ENCODE data around the gene ARHGAP15.

The ARHGAP15 gene

GRCh38 chr2:143263066-143263625 is 133.9 kb downstream of the ARHGAP15 start:
- DNase-seq (ENCODE audit: low spot score), result no peak

- peak; percentile 72 for DNase-seq (ENCODE audit: low spot score)
Observed at GRCh38 chr2:143264851-143265250, 135.6 kb downstream of the ARHGAP15 start.

GRCh38 chr2:143279672-143280071 is 150.5 kb downstream of the ARHGAP15 start:
- no peak for DNase-seq (ENCODE audit: low spot score)

- DNase-seq (ENCODE audit: low spot score), result no peak
Observed at GRCh38 chr2:143280097-143280757, 151.0 kb downstream of the ARHGAP15 start.

GRCh38 chr2:143282684-143283083 is 153.5 kb downstream of the ARHGAP15 start:
- no peak for DNase-seq (ENCODE audit: low spot score)

- DNase-seq (ENCODE audit: low spot score), result peak; percentile 14
Observed at GRCh38 chr2:143284087-143284675, 155.0 kb downstream of the ARHGAP15 start.

GRCh38 chr2:143289025-143289424 is 159.8 kb downstream of the ARHGAP15 start:
- DNase-seq (ENCODE audit: low spot score), result no peak

GRCh38 chr2:143290221-143290620 is 161.0 kb downstream of the ARHGAP15 start:
- DNase-seq (ENCODE audit: low spot score), result no peak

GRCh38 chr2:143294068-143294467 is 164.8 kb downstream of the ARHGAP15 start:
- DNase-seq (ENCODE audit: low spot score), result no peak

- no peak for DNase-seq (ENCODE audit: low spot score)
Observed at GRCh38 chr2:143296089-143296488, 166.9 kb downstream of the ARHGAP15 start.

- no peak for DNase-seq (ENCODE audit: low spot score)
Observed at GRCh38 chr2:143297182-143297581, 168.0 kb downstream of the ARHGAP15 start.

- no peak for DNase-seq (ENCODE audit: low spot score)
Observed at GRCh38 chr2:143300536-143300935, 171.3 kb downstream of the ARHGAP15 start.

- no peak for DNase-seq (ENCODE audit: low spot score)
Observed at GRCh38 chr2:143311426-143311825, 182.2 kb downstream of the ARHGAP15 start.

- DNase-seq (ENCODE audit: low spot score), result no peak
Observed at GRCh38 chr2:143312441-143312840, 183.2 kb downstream of the ARHGAP15 start.

GRCh38 chr2:143313861-143314260 is 184.6 kb downstream of the ARHGAP15 start:
- no peak for DNase-seq (ENCODE audit: low spot score)

GRCh38 chr2:143321994-143322393 is 192.8 kb downstream of the ARHGAP15 start:
- DNase-seq (ENCODE audit: low spot score), result no peak

GRCh38 chr2:143329288-143329687 is 200.1 kb downstream of the ARHGAP15 start:
- DNase-seq (ENCODE audit: low spot score), result no peak

- no peak for DNase-seq (ENCODE audit: low spot score)
Observed at GRCh38 chr2:143333168-143333791, 204.1 kb downstream of the ARHGAP15 start.

- no peak for DNase-seq (ENCODE audit: low spot score)
Observed at GRCh38 chr2:143333847-143334246, 204.6 kb downstream of the ARHGAP15 start.

GRCh38 chr2:143334837-143335236 is 205.6 kb downstream of the ARHGAP15 start:
- DNase-seq (ENCODE audit: low spot score), result no peak

- DNase-seq (ENCODE audit: low spot score), result no peak
Observed at GRCh38 chr2:143336719-143337210, 207.5 kb downstream of the ARHGAP15 start.

GRCh38 chr2:143341478-143341877 is 212.3 kb downstream of the ARHGAP15 start:
- no peak for DNase-seq (ENCODE audit: low spot score)

- DNase-seq (ENCODE audit: low spot score), result no peak
Observed at GRCh38 chr2:143344780-143345179, 215.6 kb downstream of the ARHGAP15 start.
